Activated T-helper 2 cell treated with anti-CD3 and anti-CD28 coated beads, Interferon-gamma antibody, Interleukin-2, Interleukin-4, amounts not matched to agents 10 μg/mL and 5 μg/mL and 100 μg/mL, durations not matched to agents 14 hours and 24 hours and 36 hours (primary cell): ENCODE measurements around the gene MBD2. TPM values are rescaled to one million over a fixed set of nuclear protein-coding genes. Genes with fewer than 3 reads are reported as not detected.
"Not testable (repeated sequence)": the region's sequence is repeated elsewhere in the genome, so short reads cannot be mapped to it uniquely, and the experiment has no call there.

Source experiments
- DNase-seq: peaks from one replicate; pipeline ENCODE4 v3.0.0; 2021; ENCODE audit warnings: low spot score
- H3K27ac Mint-ChIP-seq: one replicate; pipeline ENCODE4 v1.8.0; 2021; ENCODE audit warnings: mixed read lengths
- H3K27me3 Mint-ChIP-seq: one replicate; pipeline ENCODE4 v1.8.0; 2021; ENCODE audit warnings: low read depth, mixed read lengths
- H3K36me3 Mint-ChIP-seq: one replicate; pipeline ENCODE4 v1.8.0; 2021; ENCODE audit warnings: low read depth, mixed read lengths
- H3K4me1 Mint-ChIP-seq: one replicate; pipeline ENCODE4 v1.8.0; 2021; ENCODE audit warnings: low read depth, mixed read lengths
- H3K4me3 Mint-ChIP-seq: one replicate; pipeline ENCODE4 v1.8.0; 2021; ENCODE audit warnings: low read depth, mild to moderate bottlenecking, moderate library complexity, mixed read lengths
- H3K9me3 Mint-ChIP-seq: one replicate; pipeline ENCODE4 v1.8.0; 2021; ENCODE audit warnings: mixed read lengths
- intact Hi-C: fragments of 100-400 bp; cut with micrococcal nuclease; formaldehyde crosslinking; loops from one replicate; pipeline ENCODE4 v1.15.1; 2023
- total RNA-seq: library from RNA; stranded (reverse); gene quantifications from 2 replicates; pipeline ENCODE4 v1.2.3, GENCODE V29; 2022

MBD2 gene
- total RNA-seq, result 165 and 196 TPM in 2 replicates

- DNase-seq, result peak; percentile 91
- peak within 1 kb of the TSS; percentile 95 for H3K27ac Mint-ChIP-seq
- H3K4me3 Mint-ChIP-seq, result peak within 1 kb of the TSS; percentile 98
- peaks cover 31% of the 10 kb centered on the region for H3K36me3 Mint-ChIP-seq
- H3K27me3 Mint-ChIP-seq, result no peaks in the 10 kb centered on the region
- no peaks in the 10 kb centered on the region for H3K9me3 Mint-ChIP-seq
- peaks cover 44% of the 10 kb centered on the region for H3K4me1 Mint-ChIP-seq
- intact Hi-C loops, result loop anchor here (1.0 kb wide), 7 partner anchors 37 to 133 kb away; partner anchors contain the start of genes C18orf54, POLI and STARD6
Observed at GRCh38 chr18:54224379-54225014, at the start of gene MBD2. TSS of gene MBD2 (minus strand) at chr18:54224669. CDS start at chr18:54224559, 110 bp downstream.

- Mint-ChIP-seq H3K27ac (peak overlapping the region; percentile 97), H3K9me3 (no peaks in the 10 kb centered on the region), H3K4me1 (peaks cover 26% of the 10 kb centered on the region), H3K36me3 (peaks cover 5% of the 10 kb centered on the region), H3K4me3 (peak overlapping the region; percentile 85), H3K27me3 (no peaks in the 10 kb centered on the region)
- intact Hi-C loops, result loop anchor here (1.0 to 10.0 kb wide), 5 partner anchors 9 to 565 kb away; partner anchors contain the start of gene MBD2
- no peak for DNase-seq
Observed at GRCh38 chr18:54269893-54270844, 45.7 kb upstream of the MBD2 start.

- Mint-ChIP-seq H3K27ac (peak overlapping the region; percentile 97), H3K4me1 (peaks cover 38% of the 10 kb centered on the region), H3K27me3 (no peaks in the 10 kb centered on the region), H3K36me3 (no peaks in the 10 kb centered on the region), H3K4me3 (peak overlapping the region; percentile 85), H3K9me3 (no peaks in the 10 kb centered on the region)
- no peak for DNase-seq
- intact Hi-C loops, result loop anchor here (1.0 to 10.0 kb wide), 5 partner anchors 7 to 566 kb away; partner anchors contain the start of gene MBD2
Observed at GRCh38 chr18:54268751-54269150, 44.3 kb upstream of the MBD2 start.

GRCh38 chr18:54267701-54268100 is 43.2 kb upstream of the MBD2 start:
- Mint-ChIP-seq H3K9me3 (no peaks in the 10 kb centered on the region), H3K27me3 (no peaks in the 10 kb centered on the region), H3K4me3 (no peak overlapping the region), H3K27ac (no peak overlapping the region), H3K4me1 (peaks cover 43% of the 10 kb centered on the region), H3K36me3 (no peaks in the 10 kb centered on the region)
- DNase-seq, result no peak
- intact Hi-C loops, result loop anchor here (10.0 kb wide), 1 partner anchor 567 kb away; no protein-coding TSS in a partner anchor

- Mint-ChIP-seq H3K4me3 (no peak overlapping the region), H3K36me3 (no peaks in the 10 kb centered on the region), H3K27ac (peak overlapping the region; percentile 85), H3K27me3 (no peaks in the 10 kb centered on the region), H3K4me1 (peaks cover 50% of the 10 kb centered on the region), H3K9me3 (no peaks in the 10 kb centered on the region)
- DNase-seq, result no peak
- intact Hi-C loops, result loop anchor here (1.0 to 10.0 kb wide), 7 partner anchors 54 to 983 kb away; no protein-coding TSS in a partner anchor
Observed at GRCh38 chr18:54263904-54264336, 39.5 kb upstream of the MBD2 start.

GRCh38 chr18:54261894-54262293 is 37.4 kb upstream of the MBD2 start:
- Mint-ChIP-seq H3K27ac (peak overlapping the region; percentile 95), H3K9me3 (no peaks in the 10 kb centered on the region), H3K27me3 (no peaks in the 10 kb centered on the region), H3K4me1 (peaks cover 45% of the 10 kb centered on the region), H3K4me3 (no peak overlapping the region), H3K36me3 (no peaks in the 10 kb centered on the region)
- DNase-seq, result no peak
- intact Hi-C loops, result loop anchor here (1.0 to 10.0 kb wide), 10 partner anchors 7 to 985 kb away; partner anchors contain the start of genes MBD2 and POLI

GRCh38 chr18:54260396-54261072 is 36.1 kb upstream of the MBD2 start:
- intact Hi-C loops, result loop anchor here (1.0 to 10.0 kb wide), 7 partner anchors 9 to 987 kb away; partner anchors contain the start of genes C18orf54, MBD2, POLI and STARD6
- Mint-ChIP-seq H3K27ac (peak overlapping the region; percentile 95), H3K4me1 (peaks cover 42% of the 10 kb centered on the region), H3K4me3 (peak overlapping the region; percentile 62), H3K9me3 (no peaks in the 10 kb centered on the region), H3K27me3 (no peaks in the 10 kb centered on the region), H3K36me3 (no peaks in the 10 kb centered on the region)
- DNase-seq, result no peak

- H3K27ac Mint-ChIP-seq, H3K36me3 Mint-ChIP-seq, H3K4me3 Mint-ChIP-seq, H3K27me3 Mint-ChIP-seq, intact Hi-C loops, DNase-seq, H3K9me3 Mint-ChIP-seq: not testable (repeated sequence)
- H3K4me1 Mint-ChIP-seq, result peaks cover 23% of the 10 kb centered on the region
Observed at GRCh38 chr18:54257818-54258217, 33.3 kb upstream of the MBD2 start.

- Mint-ChIP-seq H3K4me1 (peaks cover 15% of the 10 kb centered on the region), H3K36me3 (no peaks in the 10 kb centered on the region), H3K4me3 (no peak overlapping the region), H3K27me3 (peaks cover 3% of the 10 kb centered on the region), H3K27ac (no peak overlapping the region), H3K9me3 (no peaks in the 10 kb centered on the region)
- DNase-seq, result no peak
- intact Hi-C loops, result no loop called here
Observed at GRCh38 chr18:54257015-54257414, 32.5 kb upstream of the MBD2 start.

GRCh38 chr18:54255141-54255540 is 30.7 kb upstream of the MBD2 start:
- Mint-ChIP-seq H3K27ac (no peak overlapping the region), H3K9me3 (no peaks in the 10 kb centered on the region), H3K27me3 (peaks cover 3% of the 10 kb centered on the region), H3K4me1 (peaks cover 10% of the 10 kb centered on the region), H3K36me3 (no peaks in the 10 kb centered on the region), H3K4me3 (no peak overlapping the region)
- intact Hi-C loops, result no loop called here
- DNase-seq, result no peak

GRCh38 chr18:54254265-54254758 is 29.8 kb upstream of the MBD2 start:
- H3K27me3 Mint-ChIP-seq, result peaks cover 3% of the 10 kb centered on the region
- no peak overlapping the region for H3K4me3 Mint-ChIP-seq
- DNase-seq, result no peak
- H3K9me3 Mint-ChIP-seq, result no peaks in the 10 kb centered on the region
- no peaks in the 10 kb centered on the region for H3K36me3 Mint-ChIP-seq
- intact Hi-C loops, result no loop called here
- H3K4me1 Mint-ChIP-seq, result peaks cover 8% of the 10 kb centered on the region
- H3K27ac Mint-ChIP-seq, result no peak overlapping the region
